Panc1 (cell line): ENCODE measurements around the gene BCL2L2. TPM values are rescaled to one million over a fixed set of nuclear protein-coding genes. Genes with fewer than 3 reads are reported as not detected.

Source experiments
- ATAC-seq: fragments of 200-7000 bp; cut with Tn5 transposase; 2 replicates; pipeline ENCODE4 v1.9.1; 2020; ENCODE audit warnings: mild to moderate bottlenecking, moderate library complexity
- BruUV-seq: library from RNA; stranded (reverse); fragments of 400-500 nt; replicated peaks from 2 replicates; lab custom pipeline; 2021; lab: Mats Ljungman, UMichigan
- CTCF ChIA-PET: fragments of 300-600 bp; sonication (Branson Sonifier 250); formaldehyde crosslinking; loops from one replicate; lab custom pipeline; 2022; ENCODE audit warnings: antibody characterized with exemption; lab: Charles Lee
- POLR2A ChIA-PET: fragments of 300-600 bp; sonication (Branson Sonifier 250); formaldehyde crosslinking; loops from one replicate; lab custom pipeline; 2022; ENCODE audit warnings: antibody characterized with exemption; lab: Charles Lee
- DNase-seq: peaks from one replicate; pipeline ENCODE4 v3.0.0-alpha.2; 2010; ENCODE audit warnings: low read depth, low spot score
- H3K27ac ChIP-seq: 2 replicates; pipeline ENCODE4 v1.5.1; 2011; ENCODE audit warnings: mild to moderate bottlenecking, low read length, inconsistent platforms
- H3K27me3 ChIP-seq: fragments of 200-500 bp; sonication (Bioruptor generic); 2 replicates; pipeline ENCODE4 v1.6.0; 2014; ENCODE audit warnings: low read length, inconsistent platforms; ENCODE audit not compliant: control insufficient read depth, insufficient read depth
- H3K36me3 ChIP-seq: fragments of 200-500 bp; sonication (Bioruptor generic); 2 replicates; pipeline ENCODE4 v1.5.1; 2014; ENCODE audit warnings: inconsistent platforms, mild to moderate bottlenecking, low read length, moderate library complexity; ENCODE audit not compliant: control insufficient read depth, insufficient read depth
- H3K4me1 ChIP-seq: 2 replicates; pipeline ENCODE4 v1.5.1; 2011; ENCODE audit warnings: inconsistent platforms, mild to moderate bottlenecking, low read length, moderate library complexity; ENCODE audit not compliant: control insufficient read depth, insufficient read depth
- H3K4me3 ChIP-seq, 2 experiments: 2 replicates each; pipeline ENCODE4 v1.5.1; 2011 to 2012; ENCODE audit warnings: low read depth in 2 of 2, low read length in 2 of 2, mild to moderate bottlenecking in 2 of 2, inconsistent platforms in 1 of 2, moderate library complexity in 1 of 2
- H3K9me3 ChIP-seq: fragments of 200-500 bp; sonication (Bioruptor generic); 2 replicates; pipeline ENCODE4 v1.5.1; 2014; ENCODE audit warnings: low read depth, mild to moderate bottlenecking, inconsistent platforms, low read length, moderate library complexity; ENCODE audit not compliant: control insufficient read depth, insufficient read depth
- POLR2AphosphoS5 ChIP-seq: IDR thresholded peaks from 2 replicates; pipeline ENCODE4 v1.6.1; 2012; ENCODE audit warnings: mild to moderate bottlenecking, low read depth, low read length, moderate library complexity
- SIN3A ChIP-seq: IDR thresholded peaks from 2 replicates; pipeline ENCODE4 v1.6.1; 2012; ENCODE audit warnings: low read depth, mild to moderate bottlenecking, low read length, moderate library complexity, borderline replicate concordance; ENCODE audit not compliant: insufficient read depth
- TCF7L2 ChIP-seq: IDR thresholded peaks from 2 replicates; pipeline ENCODE4 v1.6.1; 2011; ENCODE audit warnings: mild to moderate bottlenecking, low read depth, low read length, inconsistent platforms
- in situ Hi-C: cut with HindIII; loops from 2 replicates; pipeline ENCODE4 v1.10.0; 2016; ENCODE audit warnings: low sequenced_read_pairs, low pct_unique_long_range_greater_than_20kb
- intact Hi-C: fragments of 100-400 bp; cut with micrococcal nuclease; formaldehyde crosslinking; loops from one replicate; pipeline ENCODE4 v1.10.0; 2022; ENCODE audit not compliant: unreplicated experiment
- total RNA-seq: library from RNA; stranded (reverse); gene quantifications from one replicate; pipeline ENCODE4 v1.2.1, GENCODE V29; 2021; ENCODE audit not compliant: unreplicated experiment
- TF ChIP-seq, protein P1 (sequence below): fragments of 450-650 bp; IDR thresholded peaks from 2 replicates; pipeline ENCODE4 v1.5.1; 2017; ENCODE audit warnings: mild to moderate bottlenecking
- TF ChIP-seq, protein P2 (sequence below), 2 experiments: IDR thresholded peaks; 2 replicates each; pipeline ENCODE4 v1.6.1; 2011 to 2012; ENCODE audit warnings: low read depth in 2 of 2, control low read depth in 1 of 2, low read length in 1 of 2, mild to moderate bottlenecking in 1 of 2, moderate library complexity in 1 of 2; ENCODE audit not compliant: insufficient read depth in 1 of 2

The BCL2L2 gene
- total RNA-seq, 1 experiment from 2014 or later: 18.9 TPM

DNA sequence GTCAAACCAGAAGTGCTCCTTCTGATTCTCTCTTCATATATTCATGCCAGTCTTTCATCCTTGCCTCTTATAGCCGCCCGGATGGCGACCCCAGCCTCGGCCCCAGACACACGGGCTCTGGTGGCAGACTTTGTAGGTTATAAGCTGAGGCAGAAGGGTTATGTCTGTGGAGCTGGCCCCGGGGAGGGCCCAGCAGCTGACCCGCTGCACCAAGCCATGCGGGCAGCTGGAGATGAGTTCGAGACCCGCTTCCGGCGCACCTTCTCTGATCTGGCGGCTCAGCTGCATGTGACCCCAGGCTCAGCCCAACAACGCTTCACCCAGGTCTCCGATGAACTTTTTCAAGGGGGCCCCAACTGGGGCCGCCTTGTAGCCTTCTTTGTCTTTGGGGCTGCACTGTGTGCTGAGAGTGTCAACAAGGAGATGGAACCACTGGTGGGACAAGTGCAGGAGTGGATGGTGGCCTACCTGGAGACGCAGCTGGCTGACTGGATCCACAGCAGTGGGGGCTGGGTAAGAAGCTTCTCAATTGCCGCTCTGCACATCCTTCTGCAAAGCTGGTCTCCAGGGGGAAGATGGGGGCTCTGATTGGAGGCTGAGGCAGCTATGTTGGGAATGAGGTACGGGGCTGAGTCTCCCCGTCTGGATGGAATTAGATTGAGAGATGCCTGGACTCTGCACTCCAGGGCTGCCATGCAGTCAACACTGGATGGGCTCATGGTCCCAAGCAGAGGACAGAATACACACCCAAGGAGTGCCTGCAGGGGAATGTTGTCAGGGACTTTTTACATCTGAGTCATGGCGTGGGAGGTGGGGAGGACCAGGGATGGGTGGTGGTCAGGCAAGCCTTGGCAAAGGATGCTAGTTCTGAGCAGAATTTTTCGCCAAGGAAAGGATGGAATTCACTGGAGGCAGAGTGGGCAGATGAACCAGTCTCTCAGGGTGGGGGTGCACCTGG lies 1.3 kb downstream of the BCL2L2 start:
- Histone ChIP-seq H3K27ac (peak overlapping the region; percentile 97), H3K4me1 (peaks cover 19% of the 10 kb centered on the region), H3K9me3 (no peaks in the 10 kb centered on the region), H3K36me3 (peaks cover 5% of the 10 kb centered on the region), H3K27me3 (no peaks in the 10 kb centered on the region), H3K4me3 (peak overlapping the region; percentile 90 to 95)
- POLR2A ChIA-PET: interaction anchor here (0.6 kb wide), 1 partner anchor 208 kb away, joined by 7 read pairs; no protein-coding TSS in a partner anchor
- in situ Hi-C loops (no loop called here), intact Hi-C loops (no loop called here)
- CTCF ChIA-PET: no interaction called here
- ATAC-seq: no peak
- BruUV-seq: no TSS peak
- no peak for DNase-seq
- TF ChIP-seq, protein P1, sequence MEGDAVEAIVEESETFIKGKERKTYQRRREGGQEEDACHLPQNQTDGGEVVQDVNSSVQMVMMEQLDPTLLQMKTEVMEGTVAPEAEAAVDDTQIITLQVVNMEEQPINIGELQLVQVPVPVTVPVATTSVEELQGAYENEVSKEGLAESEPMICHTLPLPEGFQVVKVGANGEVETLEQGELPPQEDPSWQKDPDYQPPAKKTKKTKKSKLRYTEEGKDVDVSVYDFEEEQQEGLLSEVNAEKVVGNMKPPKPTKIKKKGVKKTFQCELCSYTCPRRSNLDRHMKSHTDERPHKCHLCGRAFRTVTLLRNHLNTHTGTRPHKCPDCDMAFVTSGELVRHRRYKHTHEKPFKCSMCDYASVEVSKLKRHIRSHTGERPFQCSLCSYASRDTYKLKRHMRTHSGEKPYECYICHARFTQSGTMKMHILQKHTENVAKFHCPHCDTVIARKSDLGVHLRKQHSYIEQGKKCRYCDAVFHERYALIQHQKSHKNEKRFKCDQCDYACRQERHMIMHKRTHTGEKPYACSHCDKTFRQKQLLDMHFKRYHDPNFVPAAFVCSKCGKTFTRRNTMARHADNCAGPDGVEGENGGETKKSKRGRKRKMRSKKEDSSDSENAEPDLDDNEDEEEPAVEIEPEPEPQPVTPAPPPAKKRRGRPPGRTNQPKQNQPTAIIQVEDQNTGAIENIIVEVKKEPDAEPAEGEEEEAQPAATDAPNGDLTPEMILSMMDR: no peak
- TF ChIP-seq SIN3A: no peak
- TF ChIP-seq, protein P2, sequence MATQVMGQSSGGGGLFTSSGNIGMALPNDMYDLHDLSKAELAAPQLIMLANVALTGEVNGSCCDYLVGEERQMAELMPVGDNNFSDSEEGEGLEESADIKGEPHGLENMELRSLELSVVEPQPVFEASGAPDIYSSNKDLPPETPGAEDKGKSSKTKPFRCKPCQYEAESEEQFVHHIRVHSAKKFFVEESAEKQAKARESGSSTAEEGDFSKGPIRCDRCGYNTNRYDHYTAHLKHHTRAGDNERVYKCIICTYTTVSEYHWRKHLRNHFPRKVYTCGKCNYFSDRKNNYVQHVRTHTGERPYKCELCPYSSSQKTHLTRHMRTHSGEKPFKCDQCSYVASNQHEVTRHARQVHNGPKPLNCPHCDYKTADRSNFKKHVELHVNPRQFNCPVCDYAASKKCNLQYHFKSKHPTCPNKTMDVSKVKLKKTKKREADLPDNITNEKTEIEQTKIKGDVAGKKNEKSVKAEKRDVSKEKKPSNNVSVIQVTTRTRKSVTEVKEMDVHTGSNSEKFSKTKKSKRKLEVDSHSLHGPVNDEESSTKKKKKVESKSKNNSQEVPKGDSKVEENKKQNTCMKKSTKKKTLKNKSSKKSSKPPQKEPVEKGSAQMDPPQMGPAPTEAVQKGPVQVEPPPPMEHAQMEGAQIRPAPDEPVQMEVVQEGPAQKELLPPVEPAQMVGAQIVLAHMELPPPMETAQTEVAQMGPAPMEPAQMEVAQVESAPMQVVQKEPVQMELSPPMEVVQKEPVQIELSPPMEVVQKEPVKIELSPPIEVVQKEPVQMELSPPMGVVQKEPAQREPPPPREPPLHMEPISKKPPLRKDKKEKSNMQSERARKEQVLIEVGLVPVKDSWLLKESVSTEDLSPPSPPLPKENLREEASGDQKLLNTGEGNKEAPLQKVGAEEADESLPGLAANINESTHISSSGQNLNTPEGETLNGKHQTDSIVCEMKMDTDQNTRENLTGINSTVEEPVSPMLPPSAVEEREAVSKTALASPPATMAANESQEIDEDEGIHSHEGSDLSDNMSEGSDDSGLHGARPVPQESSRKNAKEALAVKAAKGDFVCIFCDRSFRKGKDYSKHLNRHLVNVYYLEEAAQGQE (IDR thresholded peaks at IDR 0.05; ENCODE audit: insufficient read depth in 1 of 2, low read depth in 2 of 2, low read length in 1 of 2): no peak
- TF ChIP-seq TCF7L2: no peak
- no peak for TF ChIP-seq POLR2AphosphoS5

DNA sequence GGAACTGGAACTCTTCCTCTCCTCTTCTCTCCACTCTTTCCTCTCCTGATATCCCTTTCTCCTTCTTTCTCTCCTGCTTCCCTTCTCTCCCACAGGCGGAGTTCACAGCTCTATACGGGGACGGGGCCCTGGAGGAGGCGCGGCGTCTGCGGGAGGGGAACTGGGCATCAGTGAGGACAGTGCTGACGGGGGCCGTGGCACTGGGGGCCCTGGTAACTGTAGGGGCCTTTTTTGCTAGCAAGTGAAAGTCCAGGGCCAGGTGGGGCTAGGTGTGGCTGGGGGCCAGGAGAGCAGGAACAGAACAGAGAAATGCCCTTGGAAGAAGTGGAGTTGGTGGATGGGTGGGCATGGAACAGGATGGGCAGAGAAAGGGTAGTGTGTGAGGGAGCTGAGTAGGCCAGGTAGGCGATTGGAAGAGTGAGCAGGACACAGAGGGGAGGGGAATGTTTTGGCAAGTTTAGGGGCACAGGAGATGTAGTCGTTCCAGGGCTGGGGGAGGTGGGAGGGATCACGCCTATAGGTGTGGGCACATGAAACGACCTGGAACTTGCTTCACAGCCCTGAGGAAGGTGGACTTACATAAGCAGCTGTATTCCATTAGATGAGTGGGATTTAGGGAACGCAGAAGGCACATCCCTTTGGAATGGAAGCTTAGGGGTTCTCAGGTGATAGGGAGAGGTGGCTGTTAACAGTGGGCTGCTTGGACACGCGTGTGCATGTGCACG lies 2.2 kb downstream of the BCL2L2 start:
- POLR2A ChIA-PET: no interaction called here

More for the DNA sequence above, 2.2 kb downstream of the BCL2L2 start:
- Histone ChIP-seq H3K27me3 (no peaks in the 10 kb centered on the region), H3K4me1 (peaks cover 16% of the 10 kb centered on the region), H3K27ac (no peak overlapping the region), H3K36me3 (peaks cover 5% of the 10 kb centered on the region), H3K4me3 (no peak overlapping the region), H3K9me3 (no peaks in the 10 kb centered on the region)
- BruUV-seq: TSS peak; percentile 47
- ATAC-seq (no peak), DNase-seq (no peak)
- CTCF ChIA-PET: no interaction called here
- intact Hi-C loops (no loop called here), in situ Hi-C loops (no loop called here)
- TF ChIP-seq SIN3A (no peak), TCF7L2 (no peak), POLR2AphosphoS5 (no peak)
- TF ChIP-seq, protein P1: no peak
- TF ChIP-seq, protein P2 (IDR thresholded peaks at IDR 0.05; ENCODE audit: insufficient read depth in 1 of 2, low read depth in 2 of 2, low read length in 1 of 2): no peak
